Ascending aorta (tissue), 2 donors: ENCODE measurements around the gene CGREF1. TPM values are rescaled to one million over a fixed set of nuclear protein-coding genes. Genes with fewer than 3 reads are reported as not detected.

Source experiments
- DNase-seq, 2 donors: peaks; one replicate each; pipeline ENCODE4 v3.0.0-alpha.2; 2019; ENCODE audit warnings: low spot score in 2 of 2
- H3K27ac ChIP-seq, 2 donors: fragments of 200-600 bp; sonication (generic); one replicate each; pipeline ENCODE4 v1.5.1; 2016 to 2017; ENCODE audit warnings: mild to moderate bottlenecking in 1 of 2
- H3K27me3 ChIP-seq: fragments of 200-600 bp; sonication (generic); one replicate; pipeline ENCODE4 v1.5.1; 2017
- H3K36me3 ChIP-seq, 2 donors: fragments of 200-600 bp; sonication (generic); one replicate each; pipeline ENCODE4 v1.5.1; 2016
- H3K4me1 ChIP-seq, 2 donors: fragments of 200-600 bp; sonication (generic); one replicate each; pipeline ENCODE4 v1.5.1; 2016 to 2017; ENCODE audit warnings: mild to moderate bottlenecking in 1 of 2
- H3K4me3 ChIP-seq, 2 donors: fragments of 200-600 bp; sonication (generic); one replicate each; pipeline ENCODE4 v1.5.1; 2016 to 2017; ENCODE audit warnings: mild to moderate bottlenecking in 1 of 2
- H3K9me3 ChIP-seq, 2 donors: fragments of 200-600 bp; sonication (generic); one replicate each; pipeline ENCODE4 v1.5.1; 2016
- intact Hi-C: fragments of 100-400 bp; cut with DNase I; formaldehyde crosslinking; loops from one replicate; pipeline ENCODE4 v1.15.1; 2023
- total RNA-seq: library from RNA; depleted of rRNA; stranded (reverse); fragments of >200 nt; gene quantifications from one replicate; pipeline ENCODE4 v1.1.0, GENCODE V29; 2016
- TF ChIP-seq, protein P1 (sequence below), 3 experiments: fragments of 200-600 bp in 2 of 3; fragments of 450-650 bp in 1 of 3; sonication (generic) in 2 of 3; IDR thresholded peaks; one replicate each; pipeline ENCODE4 v1.5.1; 2016 to 2019; ENCODE audit warnings: antibody characterized with exemption in 3 of 3, mild to moderate bottlenecking in 1 of 3, moderate library complexity in 1 of 3

Gene CGREF1
- total RNA-seq, 1 donor from 2014 or later, result 3.5 TPM

DNA sequence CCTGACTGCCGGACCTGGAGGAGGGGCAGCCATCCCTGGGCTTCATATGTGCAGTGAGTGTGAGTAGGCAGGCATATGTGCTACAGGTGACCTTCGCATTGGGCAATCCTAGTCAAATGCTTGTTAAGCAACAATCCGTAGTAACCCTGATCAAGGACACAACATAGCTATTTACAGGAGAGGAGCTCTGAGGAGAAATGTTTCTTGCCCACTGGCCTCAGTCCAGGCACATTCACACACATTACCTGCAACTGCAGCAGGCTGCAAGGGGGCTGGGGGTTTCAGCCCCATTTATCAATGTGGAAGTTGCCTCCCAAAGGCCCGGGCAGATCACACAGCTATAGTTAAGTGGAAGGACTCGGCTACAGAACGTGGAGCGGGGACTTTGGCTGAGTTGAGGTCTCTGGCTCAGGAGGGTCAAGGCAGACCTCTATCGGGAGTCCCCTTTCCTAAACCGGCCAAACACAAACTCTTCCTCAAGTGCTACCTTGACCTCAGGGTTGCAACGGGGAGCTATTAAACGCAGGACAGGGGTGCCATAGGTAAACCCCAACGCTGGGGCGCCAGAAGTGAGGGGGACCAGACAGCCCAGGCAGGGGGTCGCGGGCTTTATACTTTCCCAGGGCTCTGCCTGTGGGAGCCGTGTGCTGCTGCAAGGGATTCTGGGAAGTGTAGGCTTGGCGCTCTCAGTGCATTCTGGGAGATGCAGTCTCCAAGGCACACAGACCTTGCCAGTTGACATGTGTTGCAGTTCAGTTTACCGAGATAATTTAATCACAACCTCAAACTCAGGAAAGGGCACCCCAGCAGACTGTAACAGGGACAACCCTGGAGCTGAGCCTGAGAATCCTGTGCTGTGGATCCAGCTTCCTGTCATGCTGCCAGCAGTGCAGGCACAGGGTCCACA lies 22.9 kb downstream of the CGREF1 start:
- Histone ChIP-seq H3K9me3 (no peaks in the 10 kb centered on the region), H3K36me3 (peaks cover 0 to 4% of the 10 kb centered on the region in 2 donors), H3K4me3 (peak overlapping the region; percentile 47 to 54), H3K27me3 (no peaks in the 10 kb centered on the region), H3K27ac (no peak overlapping the region), H3K4me1 (peaks cover 4 to 10% of the 10 kb centered on the region in 2 donors)
- DNase-seq, result no peak
- TF ChIP-seq, protein P1, sequence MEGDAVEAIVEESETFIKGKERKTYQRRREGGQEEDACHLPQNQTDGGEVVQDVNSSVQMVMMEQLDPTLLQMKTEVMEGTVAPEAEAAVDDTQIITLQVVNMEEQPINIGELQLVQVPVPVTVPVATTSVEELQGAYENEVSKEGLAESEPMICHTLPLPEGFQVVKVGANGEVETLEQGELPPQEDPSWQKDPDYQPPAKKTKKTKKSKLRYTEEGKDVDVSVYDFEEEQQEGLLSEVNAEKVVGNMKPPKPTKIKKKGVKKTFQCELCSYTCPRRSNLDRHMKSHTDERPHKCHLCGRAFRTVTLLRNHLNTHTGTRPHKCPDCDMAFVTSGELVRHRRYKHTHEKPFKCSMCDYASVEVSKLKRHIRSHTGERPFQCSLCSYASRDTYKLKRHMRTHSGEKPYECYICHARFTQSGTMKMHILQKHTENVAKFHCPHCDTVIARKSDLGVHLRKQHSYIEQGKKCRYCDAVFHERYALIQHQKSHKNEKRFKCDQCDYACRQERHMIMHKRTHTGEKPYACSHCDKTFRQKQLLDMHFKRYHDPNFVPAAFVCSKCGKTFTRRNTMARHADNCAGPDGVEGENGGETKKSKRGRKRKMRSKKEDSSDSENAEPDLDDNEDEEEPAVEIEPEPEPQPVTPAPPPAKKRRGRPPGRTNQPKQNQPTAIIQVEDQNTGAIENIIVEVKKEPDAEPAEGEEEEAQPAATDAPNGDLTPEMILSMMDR (IDR thresholded peaks at IDR 0.05), result no peak
- intact Hi-C loops, result no loop called here

DNA sequence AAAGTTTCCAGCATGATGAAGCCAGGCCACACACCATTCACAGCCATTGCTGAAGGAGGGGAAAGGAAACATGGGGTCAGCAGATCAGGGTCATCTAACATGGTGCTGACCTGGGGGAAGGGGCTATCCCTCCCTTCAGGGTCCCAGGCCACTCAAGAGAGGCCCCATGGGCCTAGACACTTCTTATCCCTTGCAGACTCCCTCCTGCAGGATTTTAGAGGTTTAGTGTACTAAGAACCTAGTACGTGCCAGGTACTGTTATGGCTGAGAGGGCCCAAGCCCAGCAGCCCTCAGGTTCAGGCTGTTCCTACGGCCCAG lies 23.5 kb downstream of the CGREF1 start:
- peaks cover 0 to 4% of the 10 kb centered on the region in 2 donors for H3K36me3 ChIP-seq
- no peaks in the 10 kb centered on the region for H3K27me3 ChIP-seq
- DNase-seq, result no peak
- H3K9me3 ChIP-seq, result no peaks in the 10 kb centered on the region
- intact Hi-C loops, result no loop called here
- peaks cover 4 to 10% of the 10 kb centered on the region in 2 donors for H3K4me1 ChIP-seq
- TF ChIP-seq, protein P1 (IDR thresholded peaks at IDR 0.05), result no peak
- H3K27ac ChIP-seq, result no peak overlapping the region
- no peak overlapping the region for H3K4me3 ChIP-seq

DNA sequence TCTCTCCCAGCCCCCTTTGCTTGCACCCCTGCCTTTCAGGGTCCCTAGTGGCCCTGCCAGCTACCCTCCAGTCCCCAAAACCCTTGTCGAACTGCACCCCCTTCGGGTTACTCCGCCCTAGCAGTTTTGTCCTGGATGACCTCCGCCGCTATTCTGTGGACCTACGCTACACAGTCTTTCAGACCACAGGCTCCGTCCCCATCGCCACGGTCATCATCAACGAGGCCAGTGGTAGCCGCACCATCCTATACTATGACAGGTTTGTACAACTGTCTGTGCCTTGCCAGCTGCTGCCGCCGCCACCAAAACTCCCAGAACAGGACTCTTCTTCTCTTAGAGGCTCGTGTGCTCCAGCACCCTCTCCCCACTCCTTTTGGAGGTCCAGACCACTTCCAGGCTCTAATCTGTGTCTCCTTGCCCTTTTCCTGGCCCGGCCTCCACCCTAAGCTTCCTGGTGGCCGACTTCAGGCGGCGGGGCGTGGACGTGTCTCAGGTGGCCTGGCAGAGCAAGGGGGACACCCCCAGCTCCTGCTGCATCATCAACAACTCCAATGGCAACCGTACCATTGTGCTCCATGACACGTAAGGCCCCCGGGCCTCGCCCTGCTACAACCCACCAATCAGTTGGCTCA lies 24.5 kb downstream of the CGREF1 start:
- TF ChIP-seq, protein P1 (IDR thresholded peaks at IDR 0.05), result no peak
- no peaks in the 10 kb centered on the region for H3K9me3 ChIP-seq
- H3K27me3 ChIP-seq, result no peaks in the 10 kb centered on the region
- peaks cover 4 to 10% of the 10 kb centered on the region in 2 donors for H3K4me1 ChIP-seq
- no peak overlapping the region for H3K4me3 ChIP-seq
- peaks cover 0 to 2% of the 10 kb centered on the region in 2 donors for H3K36me3 ChIP-seq
- DNase-seq, result no peak
- no peak overlapping the region for H3K27ac ChIP-seq
- intact Hi-C loops, result no loop called here

DNA sequence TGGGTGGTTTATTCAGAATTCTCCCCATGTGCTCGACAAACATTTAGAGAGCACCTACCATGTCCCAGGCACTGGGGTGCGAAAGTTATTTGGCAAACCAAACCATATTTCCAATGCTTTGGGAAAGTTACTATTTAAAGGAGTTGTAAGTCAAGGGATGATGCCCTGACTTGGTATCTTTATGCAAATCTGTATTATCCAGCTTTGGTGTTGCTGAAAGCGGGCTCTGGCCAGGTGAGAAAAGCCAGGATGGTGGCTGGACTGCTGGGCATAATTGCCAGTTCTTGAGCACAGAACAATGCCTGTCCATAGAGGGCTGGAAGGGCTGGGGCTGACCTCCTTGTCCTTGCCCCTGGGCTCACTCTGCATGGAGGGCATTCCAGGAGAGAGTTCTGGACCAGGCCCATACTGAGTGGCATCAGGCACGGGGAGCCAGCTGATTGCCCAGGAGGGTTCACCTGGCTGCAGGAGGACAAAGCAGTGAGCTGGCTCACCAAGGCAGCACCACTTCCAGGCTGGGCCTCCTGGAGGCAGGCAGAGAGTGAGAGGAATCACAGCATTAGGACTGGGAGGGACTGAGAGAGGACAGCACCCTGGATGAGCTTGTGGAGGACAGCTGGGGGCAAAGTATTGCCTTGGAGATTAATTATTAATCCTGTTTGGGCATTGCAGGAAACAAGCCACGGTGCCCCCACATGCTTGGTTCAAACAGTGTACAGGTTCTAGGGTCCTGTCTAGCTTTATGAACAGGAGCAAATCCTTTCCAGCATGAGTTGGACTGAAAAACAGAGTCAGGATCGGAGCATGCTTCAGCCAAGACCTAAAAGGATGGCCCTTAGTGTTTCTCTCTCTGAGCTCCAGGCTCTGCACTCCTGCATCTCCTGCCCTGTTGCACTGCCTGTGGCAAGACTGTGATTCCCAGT lies 25.2 kb downstream of the CGREF1 start:
- intact Hi-C loops, result no loop called here
- no peak overlapping the region for H3K4me3 ChIP-seq
- no peak overlapping the region for H3K27ac ChIP-seq
- DNase-seq, result no peak
- no peaks in the 10 kb centered on the region for H3K27me3 ChIP-seq
- no peaks in the 10 kb centered on the region for H3K9me3 ChIP-seq
- no peaks in the 10 kb centered on the region for H3K36me3 ChIP-seq
- TF ChIP-seq, protein P1 (IDR thresholded peaks at IDR 0.05), result no peak
- peaks cover 4 to 10% of the 10 kb centered on the region in 2 donors for H3K4me1 ChIP-seq

DNA sequence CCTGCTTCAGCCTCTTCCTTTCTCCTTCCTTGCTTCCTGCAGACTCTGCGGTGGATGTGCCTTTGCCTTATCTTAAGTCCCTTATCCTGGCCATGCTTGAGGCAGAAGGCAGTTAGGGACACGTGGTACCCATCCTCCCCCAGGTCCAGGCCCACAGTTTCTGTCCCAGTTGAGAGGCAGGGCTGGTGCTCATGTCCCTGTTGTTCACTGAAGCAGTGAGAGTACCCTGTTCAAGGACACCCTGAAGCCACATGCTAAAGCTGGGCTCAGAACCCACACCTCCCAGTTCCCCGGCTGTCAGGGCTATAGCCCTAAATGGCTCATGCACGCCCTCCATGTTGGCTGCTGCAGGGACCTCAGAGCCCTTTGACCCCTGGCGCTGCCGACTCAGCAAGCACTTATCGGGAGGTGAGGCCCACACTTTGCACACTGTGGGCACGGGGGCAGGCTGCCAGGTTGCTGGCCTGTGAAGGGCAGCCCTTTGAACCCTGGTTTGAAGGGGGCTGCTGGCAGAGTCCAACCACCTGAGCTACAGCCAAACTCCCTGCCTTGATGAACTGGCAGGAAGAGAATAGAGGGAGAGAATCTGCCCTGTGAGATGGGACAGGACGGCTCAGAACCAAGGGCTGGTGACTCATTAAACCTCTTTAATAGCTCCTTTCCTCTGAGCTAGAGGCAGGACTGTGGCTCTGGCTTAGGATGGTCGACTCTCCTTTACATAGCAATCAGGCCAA lies 26.1 kb downstream of the CGREF1 start:
- no peak overlapping the region for H3K27ac ChIP-seq
- H3K36me3 ChIP-seq, result no peaks in the 10 kb centered on the region
- DNase-seq, result no peak
- intact Hi-C loops, result no loop called here
- TF ChIP-seq, protein P1 (IDR thresholded peaks at IDR 0.05), result no peak
- peaks cover 4 to 10% of the 10 kb centered on the region in 2 donors for H3K4me1 ChIP-seq
- H3K27me3 ChIP-seq, result no peaks in the 10 kb centered on the region
- no peak overlapping the region for H3K4me3 ChIP-seq
- H3K9me3 ChIP-seq, result no peaks in the 10 kb centered on the region
